GM12878 (cell line): Measurements from ENCODE around the gene CTNNA3. TPM values are rescaled to one million over a fixed set of nuclear protein-coding genes. Genes with fewer than 3 reads are reported as not detected.

Experiments used
- ATAC-seq: fragments of 200-7000 bp; cut with Tn5 transposase; 3 replicates; pipeline ENCODE4 v1.9.1; 2020; ENCODE audit warnings: mild to moderate bottlenecking, moderate library complexity
- BruUV-seq: library from RNA; stranded (reverse); fragments of 400-500 nt; replicated peaks from 2 replicates; lab custom pipeline; 2021; lab: Mats Ljungman, UMichigan
- CTCF ChIA-PET: fragments of 300-600 bp; sonication (Branson Sonifier 250); formaldehyde crosslinking; extraction: SDS; loops from one replicate; lab custom pipeline; 2021; ENCODE audit warnings: inconsistent platforms; lab: Yijun Ruan, JAX
- POLR2A ChIA-PET: fragments of 350-600 bp; formaldehyde crosslinking; extraction: SDS; loops from one replicate; lab custom pipeline; 2021; ENCODE audit warnings: inconsistent platforms; lab: Charles Lee
- RAD21 ChIA-PET: fragments of 300-600 bp; sonication (Branson Sonifier 250); formaldehyde crosslinking; loops from one replicate; lab custom pipeline; 2023; ENCODE audit warnings: antibody characterized with exemption; ENCODE audit not compliant: unreplicated experiment; lab: Charles Lee
- SMC1A ChIA-PET: fragments of 300-600 bp; sonication (Branson Sonifier 250); formaldehyde crosslinking; loops from one replicate; lab custom pipeline; 2023; ENCODE audit not compliant: unreplicated experiment, uncharacterized antibody; lab: Charles Lee
- DNase-seq: peaks from one replicate; pipeline ENCODE4 v3.0.0-alpha.2; 2011; ENCODE audit warnings: low read depth, low spot score
- FAIRE-seq: peaks from 3 replicates; lab custom pipeline; 2011; peaks lifted over from hg19 to GRCh38; lab: Jason Lieb, UNC
- H2AFZ ChIP-seq: 2 replicates; pipeline ENCODE4 v1.6.0; 2011; ENCODE audit warnings: low read depth, low read length, control low read depth; ENCODE audit not compliant: control insufficient read depth
- H3K27ac ChIP-seq: 2 replicates; pipeline ENCODE4 v1.5.1; 2011; ENCODE audit warnings: control low read depth; ENCODE audit not compliant: control insufficient read depth, insufficient read depth
- H3K27me3 ChIP-seq, 2 experiments: replicated peaks in 1 of 2; 2 replicates each; pipeline versions ENCODE4 v1.6.0 to v1.6.1; 2011; ENCODE audit warnings: low read length in 1 of 2; ENCODE audit not compliant: control insufficient read depth in 2 of 2, insufficient read depth in 2 of 2
- H3K36me3 ChIP-seq, 2 experiments: 2 replicates each; pipeline ENCODE4 v1.5.1; 2011; ENCODE audit warnings: low read length in 1 of 2; ENCODE audit not compliant: control insufficient read depth in 2 of 2, insufficient read depth in 2 of 2
- H3K4me1 ChIP-seq: 2 replicates; pipeline ENCODE4 v1.6.1; 2011; ENCODE audit warnings: mild to moderate bottlenecking, low read length, moderate library complexity, mixed read lengths; ENCODE audit not compliant: control insufficient read depth, insufficient read depth
- H3K4me2 ChIP-seq: 2 replicates; pipeline ENCODE4 v1.6.0; 2011; ENCODE audit warnings: control low read depth; ENCODE audit not compliant: control insufficient read depth, insufficient read depth
- H3K4me3 ChIP-seq: fragments of 200-600 bp; sonication (generic); 2 replicates; pipeline ENCODE4 v1.5.1; 2016
- H3K79me2 ChIP-seq: 2 replicates; pipeline ENCODE4 v1.6.0; 2011; ENCODE audit warnings: low read length; ENCODE audit not compliant: control insufficient read depth, insufficient read depth
- H3K9ac ChIP-seq: 2 replicates; pipeline ENCODE4 v1.8.0; 2011; ENCODE audit warnings: low read length, control low read depth, mixed read lengths; ENCODE audit not compliant: control insufficient read depth, insufficient read depth
- H3K9me3 ChIP-seq: replicated peaks from 3 replicates; pipeline ENCODE4 v1.5.1; 2011; ENCODE audit warnings: mild to moderate bottlenecking, low read length; ENCODE audit not compliant: control insufficient read depth, insufficient read depth
- H4K20me1 ChIP-seq: 2 replicates; pipeline ENCODE4 v1.6.0; 2011; ENCODE audit not compliant: control insufficient read depth, insufficient read depth
- E4F1 ChIP-seq: fragments of 450-650 bp; IDR thresholded peaks from 2 replicates; pipeline ENCODE4 v1.6.1; 2018; ENCODE audit warnings: borderline replicate concordance, mild to moderate bottlenecking; ENCODE audit not compliant: partially characterized antibody
- EZH2 ChIP-seq: IDR thresholded peaks from 2 replicates; pipeline ENCODE4 v1.6.1; 2012; ENCODE audit warnings: low read depth, mild to moderate bottlenecking, control low read depth, inconsistent platforms, low read length, borderline replicate concordance; ENCODE audit not compliant: control insufficient read depth
- NFXL1 ChIP-seq: fragments of 450-650 bp; IDR thresholded peaks from 2 replicates; pipeline ENCODE4 v1.6.1; 2017; ENCODE audit warnings: antibody characterized with exemption, mild to moderate bottlenecking, borderline replicate concordance
- RAD51 ChIP-seq: fragments of 450-650 bp; IDR thresholded peaks from 2 replicates; pipeline ENCODE4 v1.6.1; 2016; ENCODE audit warnings: moderate library complexity, mild to moderate bottlenecking, inconsistent platforms
- STAT3 ChIP-seq: IDR thresholded peaks from 2 replicates; pipeline ENCODE4 v1.6.1; 2011; ENCODE audit warnings: low read depth, low read length, improper control_type of control experiment
- ZZZ3 ChIP-seq: IDR thresholded peaks from 2 replicates; pipeline ENCODE4 v1.6.1; 2011; ENCODE audit warnings: low read depth; ENCODE audit not compliant: control insufficient read depth, insufficient read length
- WGBS: methylation state at CpG from one replicate; pipeline ENCODE4 v1.1.6; 2016; ENCODE audit warnings: low lambda C conversion rate; ENCODE audit not compliant: insufficient replicate concordance, insufficient coverage; ENCODE audit errors: missing lambda C conversion rate; 5-methylcytosine and 5-hydroxymethylcytosine counted together
- in situ Hi-C: fragments of 300-500 bp; cut with MboI; formaldehyde crosslinking; loops from 9 replicates; pipeline ENCODE4 v1.14.3; 2018; ENCODE audit warnings: mixed read lengths
- intact Hi-C: fragments of 100-400 bp; cut with micrococcal nuclease; formaldehyde crosslinking; loops from one replicate; pipeline ENCODE4 v1.14.2; 2022; ENCODE audit not compliant: unreplicated experiment
- polyA plus RNA-seq, 11 experiments: library from polyadenylated mRNA; depleted of rRNA in 4 of 11; unstranded in 6 of 11; stranded (reverse) in 5 of 11; fragments of >200 nt; fragmentation: Nextera tagmentation in 4 of 11; fragmentation: Illumina TruSeq in 1 of 11; extraction: Ambion mirVana in 4 of 11; extraction: Trizol in 1 of 11; gene quantifications; 1 replicate in 1 of 11; 2 replicates in 10 of 11; pipeline versions ENCODE4 v1.2.1 to v1.2.3, GENCODE V29; 2011 to 2016; ENCODE audit warnings: inconsistent platforms in 2 of 11, missing spikeins in 2 of 11, low read depth in 1 of 11
- total RNA-seq, 4 experiments: library from RNA; depleted of rRNA in 3 of 4; stranded (reverse); fragments of >200 nt in 3 of 4; fragmentation: Illumina TruSeq in 1 of 4; extraction: Trizol in 1 of 4; gene quantifications; 2 replicates each; pipeline versions ENCODE4 v1.2.1 to v1.2.3, GENCODE V29; 2013 to 2021
- TF ChIP-seq, protein P1 (sequence below), 3 experiments: IDR thresholded peaks in 2 of 3; conservative IDR thresholded peaks in 1 of 3; 2 replicates each; pipeline ENCODE4 v1.5.1; 2011; ENCODE audit warnings: low read depth in 3 of 3, low read length in 3 of 3, mild to moderate bottlenecking in 3 of 3, control low read depth in 2 of 3, moderate library complexity in 2 of 3, inconsistent platforms in 1 of 3, mixed read lengths in 1 of 3; ENCODE audit not compliant: control insufficient read depth in 2 of 3, insufficient read depth in 1 of 3; ENCODE audit errors: extremely low read depth in 1 of 3

Gene CTNNA3
- total and polyA plus RNA-seq, 10 of the 15 experiments (the other 5 are each of a cell fraction or from before 2014, with no cell fraction given), result under 0.01 to 4.5 (median 0.22) TPM; not detected in 2

GRCh38 chr10:67539312-67539711, 156.7 kb downstream of the CTNNA3 start:
- TF ChIP-seq, protein P1, sequence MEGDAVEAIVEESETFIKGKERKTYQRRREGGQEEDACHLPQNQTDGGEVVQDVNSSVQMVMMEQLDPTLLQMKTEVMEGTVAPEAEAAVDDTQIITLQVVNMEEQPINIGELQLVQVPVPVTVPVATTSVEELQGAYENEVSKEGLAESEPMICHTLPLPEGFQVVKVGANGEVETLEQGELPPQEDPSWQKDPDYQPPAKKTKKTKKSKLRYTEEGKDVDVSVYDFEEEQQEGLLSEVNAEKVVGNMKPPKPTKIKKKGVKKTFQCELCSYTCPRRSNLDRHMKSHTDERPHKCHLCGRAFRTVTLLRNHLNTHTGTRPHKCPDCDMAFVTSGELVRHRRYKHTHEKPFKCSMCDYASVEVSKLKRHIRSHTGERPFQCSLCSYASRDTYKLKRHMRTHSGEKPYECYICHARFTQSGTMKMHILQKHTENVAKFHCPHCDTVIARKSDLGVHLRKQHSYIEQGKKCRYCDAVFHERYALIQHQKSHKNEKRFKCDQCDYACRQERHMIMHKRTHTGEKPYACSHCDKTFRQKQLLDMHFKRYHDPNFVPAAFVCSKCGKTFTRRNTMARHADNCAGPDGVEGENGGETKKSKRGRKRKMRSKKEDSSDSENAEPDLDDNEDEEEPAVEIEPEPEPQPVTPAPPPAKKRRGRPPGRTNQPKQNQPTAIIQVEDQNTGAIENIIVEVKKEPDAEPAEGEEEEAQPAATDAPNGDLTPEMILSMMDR (IDR thresholded peaks at IDR 0.05 in 2 of 3, conservative IDR thresholded peaks at IDR 0.05 in 1 of 3; ENCODE audit: control insufficient read depth in 2 of 3, extremely low read depth in 1 of 3, insufficient read depth in 1 of 3, low read depth in 3 of 3, low read length in 3 of 3), result no peak
- TF ChIP-seq EZH2, result no peak
- TF ChIP-seq STAT3, result no peak
- TF ChIP-seq E4F1, result no peak
- no peak for TF ChIP-seq NFXL1
- TF ChIP-seq RAD51, result no peak
- no peak for TF ChIP-seq ZZZ3
- FAIRE-seq (no peak), ATAC-seq (no peak), DNase-seq (no peak)
- CTCF ChIA-PET, result no interaction called here
- POLR2A ChIA-PET, result no interaction called here
- Histone ChIP-seq H3K9ac (no peak overlapping the region), H3K4me3 (no peak overlapping the region), H3K27me3 (no peaks in the 10 kb centered on the region), H2AFZ (no peak overlapping the region), H3K27ac (no peak overlapping the region), H3K4me2 (no peak overlapping the region), H4K20me1 (no peaks in the 10 kb centered on the region), H3K36me3 (no peaks in the 10 kb centered on the region), H3K79me2 (no peaks in the 10 kb centered on the region), H3K9me3 (no peaks in the 10 kb centered on the region), H3K4me1 (no peaks in the 10 kb centered on the region)
- SMC1A ChIA-PET, result interaction anchor here (0.6 to 1.3 kb wide), 3 partner anchors 13 to 239 kb away, joined by 3 to 6 read pairs (median 3); no protein-coding TSS in a partner anchor
- in situ Hi-C loops (no loop called here), intact Hi-C loops (no loop called here)
- 33% methylated on average over 6 of the region's 6 CpGs for WGBS
- no TSS peak for BruUV-seq
- RAD21 ChIA-PET, result interaction anchor here (1.1 kb wide), 1 partner anchor 18 kb away, joined by 3 read pairs; no protein-coding TSS in a partner anchor
